Spleen (tissue), 7 donors: Measurements from ENCODE around the gene STX16.

Experiments used
- CTCF ChIP-seq, 11 experiments: fragments of 200-600 bp in 7 of 11; fragments of 450-650 bp in 4 of 11; sonication (generic) in 4 of 11; IDR thresholded peaks in 8 of 11; conservative IDR thresholded peaks in 3 of 11; 1 replicate in 7 of 11; 2 replicates in 4 of 11; pipeline versions ENCODE4 v1.4.0 to v1.8.0; 2016 to 2021; ENCODE audit warnings: antibody characterized with exemption in 11 of 11, inconsistent platforms in 4 of 11, mild to moderate bottlenecking in 1 of 11
- POLR2A ChIP-seq, 3 donors: fragments of 450-650 bp; IDR thresholded peaks; one replicate each; pipeline ENCODE4 v1.5.1; 2017; ENCODE audit warnings: antibody characterized with exemption in 3 of 3, mild to moderate bottlenecking in 1 of 3
- POLR2AphosphoS5 ChIP-seq, 3 donors: sonication (generic); formaldehyde crosslinking; IDR thresholded peaks; one replicate each; pipeline ENCODE4 v1.5.1; 2017; ENCODE audit warnings: antibody characterized with exemption in 3 of 3
- donor health status: DM: no; HTN: no; CAD: no; lungs with moderate emphysema.
- donor health status: DM: no; HTN: no; CAD: no.
- donor health status: DM: no; HTN: no; CAD: no.

- no peak for TF ChIP-seq POLR2A (IDR thresholded peaks at IDR 0.05)
- no peak for TF ChIP-seq POLR2AphosphoS5 (IDR thresholded peaks at IDR 0.05)
- no peak for TF ChIP-seq CTCF (IDR thresholded peaks at IDR 0.05 in 8 of 11, conservative IDR thresholded peaks at IDR 0.05 in 3 of 11)
Measured at GRCh38 chr20:58645412-58645968, 5.6 kb upstream of the STX16 start.
